WTC11 (cell line): ENCODE measurements around the gene TMEM259. TPM values are rescaled to one million over a fixed set of nuclear protein-coding genes. Genes with fewer than 3 reads are reported as not detected.

Experiments used
- ATAC-seq: fragments of 200-7000 bp; cut with Tn5 transposase; 2 replicates; pipeline ENCODE4 v1.10.0; 2021; ENCODE audit warnings: mild to moderate bottlenecking, moderate library complexity
- CTCF ChIA-PET: fragments of 300-600 bp; sonication (Branson Sonifier 250); formaldehyde crosslinking; loops from one replicate; lab custom pipeline; 2021; ENCODE audit warnings: antibody characterized with exemption; lab: Charles Lee
- POLR2A ChIA-PET: fragments of 350-600 bp; sonication (Branson Sonifier 250); formaldehyde crosslinking; loops from one replicate; lab custom pipeline; 2021; ENCODE audit warnings: antibody characterized with exemption; lab: Charles Lee
- DNase-seq: peaks from one replicate; pipeline ENCODE4 v3.0.0; 2021; ENCODE audit warnings: low spot score
- H3K27ac Mint-ChIP-seq: 2 replicates; pipeline ENCODE4 v1.8.0; 2021; ENCODE audit warnings: mixed read lengths
- H3K27me3 Mint-ChIP-seq: 2 replicates; pipeline ENCODE4 v1.8.0; 2021; ENCODE audit warnings: low read depth, mild to moderate bottlenecking, moderate library complexity, mixed read lengths
- H3K36me3 Mint-ChIP-seq: 2 replicates; pipeline ENCODE4 v1.8.0; 2021; ENCODE audit warnings: mixed read lengths
- H3K4me1 Mint-ChIP-seq: 2 replicates; pipeline ENCODE4 v1.8.0; 2022; ENCODE audit warnings: mixed read lengths
- H3K4me3 Mint-ChIP-seq: 2 replicates; pipeline ENCODE4 v1.8.0; 2021; ENCODE audit warnings: mild to moderate bottlenecking, moderate library complexity, mixed read lengths
- H3K9me3 Mint-ChIP-seq: 2 replicates; pipeline ENCODE4 v1.8.0; 2021; ENCODE audit warnings: mixed read lengths
- AFF4 ChIP-seq: sonication (generic); formaldehyde crosslinking; IDR thresholded peaks from 2 replicates; pipeline ENCODE4 v1.8.1; 2023; ENCODE audit warnings: mild to moderate bottlenecking, missing genetic modification reagents, borderline replicate concordance
- CREM ChIP-seq: sonication (generic); formaldehyde crosslinking; IDR thresholded peaks from 2 replicates; pipeline ENCODE4 v1.8.1; 2022; ENCODE audit warnings: mild to moderate bottlenecking, missing genetic modification reagents, moderate library complexity
- E2F5 ChIP-seq: sonication (generic); formaldehyde crosslinking; IDR thresholded peaks from 2 replicates; pipeline ENCODE4 v1.8.1; 2022; ENCODE audit warnings: mild to moderate bottlenecking, moderate library complexity, missing genetic modification reagents
- ELF4 ChIP-seq: sonication (generic); formaldehyde crosslinking; IDR thresholded peaks from 2 replicates; pipeline ENCODE4 v1.8.1; 2022; ENCODE audit warnings: low read depth, mild to moderate bottlenecking, moderate library complexity, missing genetic modification reagents
- EMX1 ChIP-seq: fragments of 250-450 bp; sonication (Bioruptor Pico); IDR thresholded peaks from 2 replicates; pipeline ENCODE4 v1.8.0; 2021; ENCODE audit warnings: mild to moderate bottlenecking
- ESRRA ChIP-seq: sonication (generic); formaldehyde crosslinking; IDR thresholded peaks from 2 replicates; pipeline ENCODE4 v1.8.1; 2022; ENCODE audit warnings: mild to moderate bottlenecking, missing genetic modification reagents, borderline replicate concordance
- GRHL2 ChIP-seq: fragments of 250-450 bp; sonication (Bioruptor Pico); IDR thresholded peaks from 2 replicates; pipeline ENCODE4 v1.8.0; 2022; ENCODE audit warnings: mild to moderate bottlenecking, moderate library complexity; ENCODE audit not compliant: insufficient replicate concordance, severe bottlenecking
- MYBL2 ChIP-seq: sonication (generic); formaldehyde crosslinking; IDR thresholded peaks from 2 replicates; pipeline ENCODE4 v1.8.1; 2023; ENCODE audit warnings: mild to moderate bottlenecking, moderate library complexity, missing genetic modification reagents
- NFATC4 ChIP-seq: fragments of 250-450 bp; sonication (Bioruptor Pico); IDR thresholded peaks from 2 replicates; pipeline ENCODE4 v1.9.0; 2021; ENCODE audit warnings: mild to moderate bottlenecking
- NFE2L1 ChIP-seq: sonication (generic); formaldehyde crosslinking; IDR thresholded peaks from 2 replicates; pipeline ENCODE4 v1.8.1; 2023; ENCODE audit warnings: missing genetic modification reagents
- NR1H2 ChIP-seq: sonication (generic); formaldehyde crosslinking; IDR thresholded peaks from 2 replicates; pipeline ENCODE4 v1.9.0; 2021; ENCODE audit warnings: mild to moderate bottlenecking, moderate library complexity, missing genetic modification reagents
- NR2C2 ChIP-seq: sonication (generic); formaldehyde crosslinking; IDR thresholded peaks from 2 replicates; pipeline ENCODE4 v1.8.0; 2022; ENCODE audit warnings: mild to moderate bottlenecking, missing genetic modification reagents
- SOX15 ChIP-seq: fragments of 250-450 bp; sonication (Bioruptor Pico); IDR thresholded peaks from 2 replicates; pipeline ENCODE4 v1.9.0; 2021; ENCODE audit warnings: mild to moderate bottlenecking
- TEAD4 ChIP-seq: sonication (generic); formaldehyde crosslinking; IDR thresholded peaks from 2 replicates; pipeline ENCODE4 v1.8.0; 2022; ENCODE audit warnings: mild to moderate bottlenecking, missing genetic modification reagents
- TP53 ChIP-seq: sonication (generic); formaldehyde crosslinking; IDR thresholded peaks from 2 replicates; pipeline ENCODE4 v1.8.1; 2023; ENCODE audit warnings: mild to moderate bottlenecking, missing genetic modification reagents
- ZNF138 ChIP-seq: sonication (generic); formaldehyde crosslinking; conservative IDR thresholded peaks from 2 replicates; pipeline ENCODE4 v1.8.1; 2022; ENCODE audit warnings: mild to moderate bottlenecking, moderate library complexity, missing genetic modification reagents
- ZNF219 ChIP-seq: sonication (generic); formaldehyde crosslinking; IDR thresholded peaks from 2 replicates; pipeline ENCODE4 v1.8.0; 2023; ENCODE audit warnings: missing genetic modification reagents, mild to moderate bottlenecking, borderline replicate concordance
- ZNF532 ChIP-seq: fragments of 250-450 bp; sonication (Bioruptor Pico); IDR thresholded peaks from 2 replicates; pipeline ENCODE4 v1.9.0; 2021; ENCODE audit warnings: mild to moderate bottlenecking, borderline replicate concordance
- ZSCAN18 ChIP-seq: fragments of 250-450 bp; sonication (Bioruptor Pico); IDR thresholded peaks from 2 replicates; pipeline ENCODE4 v2.1.2; 2022; ENCODE audit warnings: mild to moderate bottlenecking, moderate library complexity
- total RNA-seq: library from RNA; stranded (reverse); gene quantifications from 3 replicates; pipeline ENCODE4 v1.2.3, GENCODE V29; 2021
- TF ChIP-seq, protein P1 (sequence below): sonication (generic); formaldehyde crosslinking; IDR thresholded peaks from 2 replicates; pipeline ENCODE4 v1.8.0; 2022; ENCODE audit warnings: mild to moderate bottlenecking, missing genetic modification reagents

Gene TMEM259
- total RNA-seq, 1 experiment from 2014 or later: 202 TPM

GRCh38 chr19:960601-960938 is 60.4 kb downstream of the TMEM259 start:
- Mint-ChIP-seq H3K27ac (no peak overlapping the region), H3K27me3 (no peaks in the 10 kb centered on the region), H3K4me1 (peaks cover 25% of the 10 kb centered on the region), H3K9me3 (peaks cover 5% of the 10 kb centered on the region), H3K4me3 (no peak overlapping the region), H3K36me3 (peaks cover 26% of the 10 kb centered on the region)
- DNase-seq (no peak), ATAC-seq (no peak)
- POLR2A ChIA-PET: no interaction called here
- no peak for TF ChIP-seq NR1H2 (CRISPR knock-in tag)
- no peak for TF ChIP-seq AFF4
- TF ChIP-seq NR2C2: no peak
- no peak for TF ChIP-seq ZNF532 (CRISPR knock-in tag)
- TF ChIP-seq TEAD4 (CRISPR knock-in tag): no peak
- no peak for TF ChIP-seq ESRRA
- no peak for TF ChIP-seq MYBL2 (CRISPR knock-in tag)
- TF ChIP-seq NFATC4 (CRISPR knock-in tag): no peak
- no peak for TF ChIP-seq ZNF138 (CRISPR knock-in tag)
- no peak for TF ChIP-seq TP53 (CRISPR knock-in tag)
- TF ChIP-seq NFE2L1 (CRISPR knock-in tag): no peak
- TF ChIP-seq ZSCAN18 (CRISPR knock-in tag): no peak
- TF ChIP-seq, protein P1, sequence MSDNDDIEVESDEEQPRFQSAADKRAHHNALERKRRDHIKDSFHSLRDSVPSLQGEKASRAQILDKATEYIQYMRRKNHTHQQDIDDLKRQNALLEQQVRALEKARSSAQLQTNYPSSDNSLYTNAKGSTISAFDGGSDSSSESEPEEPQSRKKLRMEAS: no peak
- no peak for TF ChIP-seq ELF4
- TF ChIP-seq EMX1 (CRISPR knock-in tag): no peak
- no peak for TF ChIP-seq GRHL2 (CRISPR knock-in tag)
- TF ChIP-seq E2F5 (CRISPR knock-in tag): no peak
- TF ChIP-seq CREM: no peak
- TF ChIP-seq ZNF219: no peak
- no peak for TF ChIP-seq SOX15
- CTCF ChIA-PET: interaction anchor here (1.1 to 1.3 kb wide), 2 partner anchors 28 to 110 kb away, joined by 3 to 13 read pairs; no protein-coding TSS in a partner anchor
